ENCODE results near the gene NPAS3.

- TF ChIP-seq POLR2A (IDR thresholded peaks at IDR 0.05) (no peak), CTCF (IDR thresholded peaks at IDR 0.05) (no peak)
Measured at GRCh38 chr14:33165926-33166289, 227.2 kb downstream of the NPAS3 start.
